Loucy (cell line): Measurements from ENCODE around the gene LLCFC1.

Source experiments
- EZH2phosphoT487 ChIP-seq: fragments of 200-600 bp; IDR thresholded peaks from 2 replicates; pipeline ENCODE4 v1.6.1; 2018; ENCODE audit warnings: antibody characterized with exemption, mild to moderate bottlenecking, moderate library complexity, borderline replicate concordance
- TF ChIP-seq, protein P1 (sequence below): fragments of 200-600 bp; sonication (generic); conservative IDR thresholded peaks from 2 replicates; pipeline ENCODE4 v1.5.1; 2014; ENCODE audit warnings: mild to moderate bottlenecking, antibody characterized with exemption, low read length

DNA sequence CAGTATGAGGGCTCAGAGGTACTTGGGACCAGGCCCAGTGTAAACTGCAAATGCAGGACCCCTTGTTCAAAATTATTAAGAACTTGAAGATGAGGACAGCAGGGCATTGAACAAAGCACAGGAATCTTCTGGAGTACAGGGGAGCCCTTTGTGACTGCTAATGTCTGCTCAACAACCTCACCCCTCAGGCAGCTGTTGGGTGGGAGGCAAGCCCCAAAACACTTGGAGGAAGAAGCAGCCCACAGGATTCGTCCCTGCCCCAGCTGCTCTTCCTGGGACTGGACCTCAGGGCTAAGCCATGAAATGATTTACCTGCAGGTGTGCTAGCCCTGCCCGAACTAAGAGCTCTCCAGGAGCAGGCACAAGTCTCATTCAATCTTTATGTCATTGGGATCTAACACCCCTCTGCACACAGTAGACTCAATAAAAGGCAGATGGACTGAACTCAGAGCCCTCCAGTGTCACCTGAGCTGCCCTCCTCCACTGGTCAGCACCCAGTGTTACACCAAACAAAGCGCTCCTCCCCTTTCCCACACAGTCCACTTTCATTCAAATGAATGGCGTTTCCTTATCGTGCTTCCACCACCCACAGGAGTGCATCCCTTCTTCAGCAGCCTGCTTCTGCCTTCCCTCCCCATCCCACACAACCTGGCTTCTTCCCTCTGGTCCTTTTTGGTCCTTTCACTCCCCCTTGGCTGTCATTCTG is 6.7 kb upstream of the LLCFC1 start:
- TF ChIP-seq, protein P1, sequence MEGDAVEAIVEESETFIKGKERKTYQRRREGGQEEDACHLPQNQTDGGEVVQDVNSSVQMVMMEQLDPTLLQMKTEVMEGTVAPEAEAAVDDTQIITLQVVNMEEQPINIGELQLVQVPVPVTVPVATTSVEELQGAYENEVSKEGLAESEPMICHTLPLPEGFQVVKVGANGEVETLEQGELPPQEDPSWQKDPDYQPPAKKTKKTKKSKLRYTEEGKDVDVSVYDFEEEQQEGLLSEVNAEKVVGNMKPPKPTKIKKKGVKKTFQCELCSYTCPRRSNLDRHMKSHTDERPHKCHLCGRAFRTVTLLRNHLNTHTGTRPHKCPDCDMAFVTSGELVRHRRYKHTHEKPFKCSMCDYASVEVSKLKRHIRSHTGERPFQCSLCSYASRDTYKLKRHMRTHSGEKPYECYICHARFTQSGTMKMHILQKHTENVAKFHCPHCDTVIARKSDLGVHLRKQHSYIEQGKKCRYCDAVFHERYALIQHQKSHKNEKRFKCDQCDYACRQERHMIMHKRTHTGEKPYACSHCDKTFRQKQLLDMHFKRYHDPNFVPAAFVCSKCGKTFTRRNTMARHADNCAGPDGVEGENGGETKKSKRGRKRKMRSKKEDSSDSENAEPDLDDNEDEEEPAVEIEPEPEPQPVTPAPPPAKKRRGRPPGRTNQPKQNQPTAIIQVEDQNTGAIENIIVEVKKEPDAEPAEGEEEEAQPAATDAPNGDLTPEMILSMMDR: no peak
- no peak for TF ChIP-seq EZH2phosphoT487
